Measurements from ENCODE around the gene CUL7. TPM values are rescaled to one million over a fixed set of nuclear protein-coding genes. Genes with fewer than 3 reads are reported as not detected.

Gene CUL7
- total RNA-seq, 1 experiment from 2014 or later = 23.5 TPM

DNA sequence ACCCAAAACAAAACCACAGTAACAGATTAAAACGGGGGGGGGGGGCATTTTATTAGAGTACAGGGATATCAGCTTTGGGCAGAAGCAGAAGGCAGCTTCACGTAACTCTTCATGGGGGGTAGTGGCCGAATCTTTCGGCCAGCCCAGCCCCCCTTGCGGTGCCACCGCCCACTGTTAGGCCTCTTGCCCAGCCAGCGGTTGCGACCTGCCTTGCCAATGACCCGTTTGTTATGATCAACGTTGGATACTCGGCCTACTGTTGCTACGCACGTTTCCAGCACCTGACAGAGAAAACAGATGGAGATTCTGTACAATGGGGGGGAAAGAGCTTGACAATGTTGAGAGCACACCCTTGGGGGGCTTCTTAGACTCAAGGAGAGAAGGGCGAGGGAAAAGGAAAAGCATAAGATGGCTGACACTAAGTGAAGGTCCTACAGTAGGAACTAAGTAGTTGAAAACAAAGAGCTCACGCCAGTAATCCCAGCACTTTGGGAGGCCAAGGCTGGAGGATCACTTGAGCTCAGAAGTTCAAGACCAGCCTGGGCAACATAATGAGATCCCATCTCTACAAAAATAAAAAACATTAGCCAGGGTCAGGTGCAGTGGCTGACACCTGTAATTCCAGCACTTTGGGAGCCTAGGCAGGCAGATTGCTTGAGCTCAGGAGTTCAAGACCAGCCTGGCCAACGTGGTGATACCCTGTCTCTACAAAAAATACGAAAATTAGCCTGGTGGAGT lies 724 bp upstream of the CUL7 start:
- peaks cover 10% of the 10 kb centered on the region; the same call in 1 of the 2 replicates for H3K79me2 ChIP-seq (ENCODE audit: insufficient read depth, low read length)
- WGBS (ENCODE audit: extremely low coverage, insufficient read length, low lambda C conversion rate) = no CpG with 5 or more reads among the region's 17 CpGs
- no peak overlapping the region for H2BK5ac ChIP-seq (ENCODE audit: insufficient read length, low read length)

More for the DNA sequence above, 724 bp upstream of the CUL7 start:
- H3K4me1 ChIP-seq (ENCODE audit: insufficient read depth, low read length) = 0 out of 2 replicates have a peak, but pooled peaks cover 4% of the 10 kb centered on the region
- H2AFZ ChIP-seq (ENCODE audit: low read length) = no peak overlapping the region
- H3K18ac ChIP-seq (ENCODE audit: insufficient read length, low read depth, low read length) = peak overlapping the region; percentile 17
- no peak overlapping the region for H3K4ac ChIP-seq (ENCODE audit: low read depth, low read length)
- H3K23me2 ChIP-seq (ENCODE audit: insufficient read length, low read depth, low read length, poor library complexity, severe bottlenecking) = peaks cover 7% of the 10 kb centered on the region
- H3K4me2 ChIP-seq (ENCODE audit: insufficient read depth, insufficient read length, low read length) = peak overlapping the region; percentile 52
- no peak overlapping the region for H4K91ac ChIP-seq (ENCODE audit: insufficient read length, low read depth, low read length)
- H2BK12ac ChIP-seq (ENCODE audit: insufficient read length, low read depth, low read length) = no peak overlapping the region
- no peak overlapping the region for H3K27ac ChIP-seq (ENCODE audit: insufficient read length, low read depth, low read length)
- Mint-ChIP-seq H3K9me3 (peaks cover 0 to 3% of the 10 kb centered on the region in 2 experiments; a peak in 1 of 5 replicates), H3K4me1 (peaks cover 30 to 32% of the 10 kb centered on the region in 2 experiments), H3K27me3 (ENCODE audit: low read depth) (no peaks in the 10 kb centered on the region; the same call in 1 of the 2 replicates), H3K36me3 (ENCODE audit: insufficient read depth in 1 of 3, low read depth in 3 of 3) (peaks cover 31 to 53% (median 52%) of the 10 kb centered on the region in 3 experiments), H3K27ac (peak overlapping the region; percentile 85 to 97 (median 94); a peak in 6 of 7 replicates), H3K4me3 (peak overlapping the region; percentile 94)
- TF ChIP-seq CTCF (conservative IDR thresholded peaks at IDR 0.05) = no peak
- H4K8ac ChIP-seq (replicated peaks; ENCODE audit: insufficient read length, low read depth, low read length) = no peak overlapping the region
- no peaks in the 10 kb centered on the region for H4K20me1 ChIP-seq (ENCODE audit: control insufficient read depth, insufficient read depth, insufficient read length)
- no peak overlapping the region for H4K5ac ChIP-seq (ENCODE audit: insufficient read length, low read depth, low read length)
- peak; percentile 36 for DNase-seq
- H3K56ac ChIP-seq (ENCODE audit: insufficient read length, low read depth, low read length) = no peak overlapping the region
- no peak overlapping the region for H3K9ac ChIP-seq (ENCODE audit: extremely low read depth, insufficient read length, low read length)
- H3K14ac ChIP-seq (ENCODE audit: insufficient read depth, low read length) = no peak overlapping the region
- no peak overlapping the region for H3K23ac ChIP-seq (ENCODE audit: insufficient read length, low read depth, low read length)
- no peak overlapping the region for H3T11ph ChIP-seq (ENCODE audit: low read length)
- no peaks in the 10 kb centered on the region for H3K27me3 ChIP-seq (ENCODE audit: insufficient read depth, low read length)
- no peak overlapping the region for H2AK5ac ChIP-seq (ENCODE audit: insufficient read length, low read length)
- H2BK120ac ChIP-seq (ENCODE audit: low read depth, low read length, poor library complexity, severe bottlenecking) = no peak overlapping the region
- no peak overlapping the region for H2BK15ac ChIP-seq (ENCODE audit: low read depth, low read length)
- peaks cover 3% of the 10 kb centered on the region for H3K79me1 ChIP-seq (ENCODE audit: insufficient read depth, low read depth, low read length, poor library complexity, severe bottlenecking)
- H3K9me3 ChIP-seq (ENCODE audit: control insufficient read depth, low read depth, low read length) = no peaks in the 10 kb centered on the region
- no peak overlapping the region for H2BK20ac ChIP-seq (ENCODE audit: low read depth, low read length, poor library complexity, severe bottlenecking)

Measured in H9 (cell line).